Esophagus muscularis mucosa (tissue), 4 donors: ENCODE measurements around the gene UBE2S. TPM values are rescaled to one million over a fixed set of nuclear protein-coding genes. Genes with fewer than 3 reads are reported as not detected.

Experiments
- DNase-seq: peaks from one replicate; pipeline ENCODE4 v3.0.0-alpha.2; 2017; ENCODE audit errors: extremely low spot score
- H3K27ac ChIP-seq, 4 donors: fragments of 200-600 bp; sonication (generic); replicated peaks in 1 of 4; 1 replicate in 3 of 4; 2 replicates in 1 of 4; pipeline ENCODE4 v1.5.1; 2016 to 2019; ENCODE audit warnings: mild to moderate bottlenecking in 1 of 4
- H3K27me3 ChIP-seq, 4 donors: fragments of 200-600 bp; sonication (generic); one replicate each; pipeline versions ENCODE4 v1.5.1 to v1.6.0; 2016 to 2019
- H3K36me3 ChIP-seq, 4 donors: fragments of 200-600 bp; sonication (generic); one replicate each; pipeline ENCODE4 v1.5.1; 2016 to 2019
- H3K4me1 ChIP-seq, 4 donors: fragments of 200-600 bp; sonication (generic); one replicate each; pipeline ENCODE4 v1.5.1; 2016 to 2019
- H3K4me3 ChIP-seq, 4 donors: fragments of 200-600 bp; sonication (generic); 1 replicate in 2 of 4; 2 replicates in 2 of 4; pipeline ENCODE4 v1.5.1; 2016 to 2019; ENCODE audit warnings: mild to moderate bottlenecking in 4 of 4, moderate library complexity in 1 of 4
- H3K9me3 ChIP-seq, 4 donors: fragments of 200-600 bp; sonication (generic); 1 replicate in 3 of 4; 2 replicates in 1 of 4; pipeline ENCODE4 v1.5.1; 2016 to 2019
- EP300 ChIP-seq: sonication (generic); formaldehyde crosslinking; IDR thresholded peaks from one replicate; pipeline ENCODE4 v1.6.1; 2017; ENCODE audit warnings: antibody characterized with exemption
- POLR2A ChIP-seq: fragments of 450-650 bp; IDR thresholded peaks from one replicate; pipeline ENCODE4 v1.6.1; 2017; ENCODE audit warnings: antibody characterized with exemption, moderate library complexity, mild to moderate bottlenecking, low read depth
- POLR2AphosphoS5 ChIP-seq, 2 donors: sonication (generic); formaldehyde crosslinking; IDR thresholded peaks; one replicate each; pipeline ENCODE4 v1.6.1; 2017; ENCODE audit warnings: antibody characterized with exemption in 2 of 2
- WGBS: methylation state at CpG from one replicate; pipeline ENCODE4 v1.1.5; 2018; 5-methylcytosine and 5-hydroxymethylcytosine counted together
- intact Hi-C: fragments of 100-400 bp; cut with DNase I; formaldehyde crosslinking; loops from one replicate; pipeline ENCODE4 v1.15.1; 2023
- total RNA-seq, 4 donors: library from RNA; depleted of rRNA; stranded (reverse); fragments of >200 nt; gene quantifications; one replicate each; pipeline versions ENCODE4 v1.1.0 to v1.2.1, GENCODE V29; 2016
- TF ChIP-seq, protein P1 (sequence below), 3 experiments: fragments of 200-600 bp in 2 of 3; fragments of 450-650 bp in 1 of 3; sonication (generic) in 2 of 3; IDR thresholded peaks; one replicate each; pipeline ENCODE4 v1.5.1; 2017 to 2019; ENCODE audit warnings: antibody characterized with exemption in 3 of 3, mild to moderate bottlenecking in 2 of 3, moderate library complexity in 1 of 3

UBE2S gene
- total RNA-seq, 4 donors from 2014 or later, result 9.1 to 37.9 (median 22.0) TPM

DNA sequence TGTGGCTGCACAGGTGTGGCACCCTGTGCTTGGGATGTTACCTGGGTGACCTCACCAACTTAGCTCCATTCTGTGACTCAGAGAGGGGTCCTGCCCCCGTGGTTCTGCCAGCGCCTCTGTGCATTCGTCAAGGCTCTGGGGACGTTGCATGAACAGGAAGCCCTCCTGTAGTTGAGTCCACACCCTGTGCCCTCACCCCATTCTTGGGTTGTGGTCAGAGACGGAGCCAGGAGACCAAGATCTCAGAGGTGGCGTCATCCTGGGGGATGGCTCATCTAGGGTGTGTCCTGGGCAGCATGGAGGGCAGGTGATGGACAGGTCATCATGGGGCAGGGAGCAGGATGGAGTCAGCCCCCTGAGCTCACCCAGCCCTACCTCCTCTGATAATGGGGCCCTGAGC, 55.5 kb downstream of the UBE2S start:
- 76% methylated on average over 6 of the region's 6 CpGs for WGBS
- Histone ChIP-seq H3K27ac (no peak overlapping the region), H3K4me1 (peaks cover 18 to 28% (median 20%) of the 10 kb centered on the region in 4 donors), H3K36me3 (peaks cover 0 to 10% (median 7%) of the 10 kb centered on the region in 4 donors), H3K27me3 (peaks cover 11 to 79% (median 46%) of the 10 kb centered on the region in 4 donors), H3K9me3 (no peaks in the 10 kb centered on the region), H3K4me3 (no peak overlapping the region)
- intact Hi-C loops, result no loop called here
- no peak for DNase-seq
- TF ChIP-seq, protein P1, sequence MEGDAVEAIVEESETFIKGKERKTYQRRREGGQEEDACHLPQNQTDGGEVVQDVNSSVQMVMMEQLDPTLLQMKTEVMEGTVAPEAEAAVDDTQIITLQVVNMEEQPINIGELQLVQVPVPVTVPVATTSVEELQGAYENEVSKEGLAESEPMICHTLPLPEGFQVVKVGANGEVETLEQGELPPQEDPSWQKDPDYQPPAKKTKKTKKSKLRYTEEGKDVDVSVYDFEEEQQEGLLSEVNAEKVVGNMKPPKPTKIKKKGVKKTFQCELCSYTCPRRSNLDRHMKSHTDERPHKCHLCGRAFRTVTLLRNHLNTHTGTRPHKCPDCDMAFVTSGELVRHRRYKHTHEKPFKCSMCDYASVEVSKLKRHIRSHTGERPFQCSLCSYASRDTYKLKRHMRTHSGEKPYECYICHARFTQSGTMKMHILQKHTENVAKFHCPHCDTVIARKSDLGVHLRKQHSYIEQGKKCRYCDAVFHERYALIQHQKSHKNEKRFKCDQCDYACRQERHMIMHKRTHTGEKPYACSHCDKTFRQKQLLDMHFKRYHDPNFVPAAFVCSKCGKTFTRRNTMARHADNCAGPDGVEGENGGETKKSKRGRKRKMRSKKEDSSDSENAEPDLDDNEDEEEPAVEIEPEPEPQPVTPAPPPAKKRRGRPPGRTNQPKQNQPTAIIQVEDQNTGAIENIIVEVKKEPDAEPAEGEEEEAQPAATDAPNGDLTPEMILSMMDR (IDR thresholded peaks at IDR 0.05), result no peak
- TF ChIP-seq EP300 (no peak), POLR2AphosphoS5 (IDR thresholded peaks at IDR 0.05) (no peak), POLR2A (no peak)

DNA sequence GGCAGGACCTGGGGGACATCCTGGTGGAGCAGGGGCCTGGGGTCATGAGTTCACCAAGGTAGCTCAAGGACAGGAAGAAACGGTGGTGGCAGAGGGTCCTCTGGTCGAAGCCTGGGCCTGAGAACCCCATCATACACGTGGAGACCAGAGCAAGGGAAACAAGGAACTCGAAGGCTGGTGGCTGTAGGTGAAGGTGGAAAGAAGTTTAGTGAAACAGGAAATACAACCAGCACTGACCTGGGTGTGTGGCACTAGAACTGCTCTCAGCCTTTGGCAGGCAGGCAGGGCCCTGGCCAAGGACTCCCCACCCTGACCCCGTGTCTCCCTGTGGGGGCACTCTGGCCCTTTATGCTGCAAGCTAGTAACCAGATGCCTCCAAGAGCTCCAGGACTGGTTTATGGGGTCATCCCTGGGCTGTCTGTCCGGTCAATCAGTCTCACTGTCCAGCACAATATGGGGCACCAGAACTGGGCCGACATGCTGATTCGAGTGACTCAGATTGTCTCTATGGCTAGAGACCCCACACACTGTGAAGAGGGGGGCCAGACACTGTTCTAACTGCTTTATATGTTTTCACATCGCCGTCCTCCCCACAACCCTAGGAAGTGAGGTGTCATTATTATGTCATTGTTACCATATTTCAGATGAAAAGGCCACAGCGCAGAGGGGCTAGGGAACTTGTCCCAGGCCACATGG, 56.8 kb downstream of the UBE2S start:
- no peaks in the 10 kb centered on the region for H3K9me3 ChIP-seq
- 91% methylated on average over 11 of the region's 11 CpGs for WGBS
- no peak for TF ChIP-seq EP300
- TF ChIP-seq POLR2A, result no peak
- TF ChIP-seq POLR2AphosphoS5 (IDR thresholded peaks at IDR 0.05), result no peak
- TF ChIP-seq, protein P1 (IDR thresholded peaks at IDR 0.05), result no peak
- H3K27ac ChIP-seq, result no peak overlapping the region
- no peak for DNase-seq
- peaks cover 0 to 23% (median 15%) of the 10 kb centered on the region in 4 donors for H3K36me3 ChIP-seq
- intact Hi-C loops, result no loop called here
- H3K4me3 ChIP-seq, result no peak overlapping the region
- H3K4me1 ChIP-seq, result peaks cover 22 to 36% (median 25%) of the 10 kb centered on the region in 4 donors
- H3K27me3 ChIP-seq, result peaks cover 11 to 68% (median 46%) of the 10 kb centered on the region in 4 donors

Other genes with a start within 250 kb of the UBE2S start
- gene DNAAF3, start 241.2 kb downstream of the UBE2S start, total RNA-seq, result under 1 TPM in 1 of 4 donors, not detected in 3; 0.83 TPM
- gene SYT5, start 227.5 kb downstream of the UBE2S start, total RNA-seq, result 1 to 10 TPM in 2 of 4 donors, under 1 TPM in 1, not detected in 1; 0.80 to 2.1 (median 1.7) TPM
- 1 to 10 TPM in 2 of 4 donors, under 1 TPM in 2; 0.42 to 2.7 (median 1.4) TPM for gene PTPRH, start 198.3 kb downstream of the UBE2S start, total RNA-seq
- gene TMEM86B, start 179.0 kb downstream of the UBE2S start, total RNA-seq, result 1 to 10 TPM; 1.7 to 2.8 (median 2.4) TPM
- gene PPP6R1, start 148.8 kb downstream of the UBE2S start, total RNA-seq, result 10 to 100 TPM; 37.4 to 75.5 (median 45.6) TPM
- gene HSPBP1, start 127.7 kb downstream of the UBE2S start, total RNA-seq, result 10 to 100 TPM; 28.5 to 44.0 (median 32.2) TPM
- 10 to 100 TPM in 1 of 4 donors, 1 to 10 TPM in 3; 3.3 to 16.9 (median 6.7) TPM for gene BRSK1, start 123.8 kb downstream of the UBE2S start, total RNA-seq
- gene TMEM150B, start 82.4 kb downstream of the UBE2S start, total RNA-seq, result 1 to 10 TPM in 3 of 4 donors, under 1 TPM in 1; 0.83 to 5.2 (median 2.7) TPM
- 1 to 10 TPM; 5.0 to 8.7 (median 8.1) TPM for gene KMT5C, start 67.9 kb downstream of the UBE2S start, total RNA-seq
- gene COX6B2, start 53.1 kb downstream of the UBE2S start, total RNA-seq, result under 1 TPM in 1 of 4 donors, not detected in 3; 0.19 TPM
- gene GARIN5B, start 44.5 kb downstream of the UBE2S start, total RNA-seq, result not detected
- gene IL11, start 37.3 kb downstream of the UBE2S start, total RNA-seq, result under 1 TPM in 2 of 4 donors, not detected in 2; 0.33 to 0.34 TPM
- not detected for gene TMEM190, start 31.0 kb downstream of the UBE2S start, total RNA-seq
- 1 to 10 TPM in 2 of 4 donors, under 1 TPM in 2; 0.83 to 7.5 (median 1.00) TPM for gene TMEM238, start 23.5 kb downstream of the UBE2S start, total RNA-seq
- gene RPL28, start 21.9 kb downstream of the UBE2S start, total RNA-seq, result 100 to 1,000 TPM; 263 to 419 (median 369) TPM
- gene SHISA7, start 35.5 kb upstream of the UBE2S start, total RNA-seq, result under 1 TPM in 2 of 4 donors, not detected in 2; under 0.01 to 0.13 TPM
- 100 to 1,000 TPM in 1 of 4 donors, 10 to 100 TPM in 3; 66.8 to 104 (median 77.7) TPM for gene ISOC2, start 53.9 kb upstream of the UBE2S start, total RNA-seq
- not detected for gene C19orf85, start 57.0 kb upstream of the UBE2S start, total RNA-seq
- gene ZNF628, start 68.8 kb upstream of the UBE2S start, total RNA-seq, result 10 to 100 TPM in 3 of 4 donors, 1 to 10 TPM in 1; 5.1 to 16.6 (median 11.9) TPM
- 10 to 100 TPM in 3 of 4 donors, 1 to 10 TPM in 1; 5.8 to 14.2 (median 10.2) TPM for gene NAT14, start 77.4 kb upstream of the UBE2S start, total RNA-seq
- 10 to 100 TPM in 3 of 4 donors, 1 to 10 TPM in 1; 9.5 to 41.2 (median 14.6) TPM for gene SSC5D, start 80.6 kb upstream of the UBE2S start, total RNA-seq
- not detected for gene SBK2, start 129.3 kb upstream of the UBE2S start, total RNA-seq
- 1 to 10 TPM in 2 of 4 donors, under 1 TPM in 1, not detected in 1; 0.83 to 1.5 (median 1.5) TPM for gene SBK3, start 137.8 kb upstream of the UBE2S start, total RNA-seq
- 10 to 100 TPM in 1 of 4 donors, 1 to 10 TPM in 3; 4.2 to 11.1 (median 8.1) TPM for gene ZNF579, start 173.1 kb upstream of the UBE2S start, total RNA-seq
- 10 to 100 TPM in 2 of 4 donors, 1 to 10 TPM in 2; 8.3 to 17.3 (median 11.4) TPM for gene FIZ1, start 191.7 kb upstream of the UBE2S start, total RNA-seq
- gene ZNF524, start 192.5 kb upstream of the UBE2S start, total RNA-seq, result 10 to 100 TPM; 20.5 to 36.2 (median 27.9) TPM
- gene ZNF865, start 197.9 kb upstream of the UBE2S start, total RNA-seq, result 10 to 100 TPM in 2 of 4 donors, 1 to 10 TPM in 2; 7.5 to 15.4 (median 10.2) TPM
- 1 to 10 TPM; 2.5 to 6.3 (median 4.0) TPM for gene ZNF784, start 216.8 kb upstream of the UBE2S start, total RNA-seq
- 10 to 100 TPM; 38.3 to 66.8 (median 43.1) TPM for gene ZNF580, start 233.2 kb upstream of the UBE2S start, total RNA-seq
- gene ZNF581, start 235.9 kb upstream of the UBE2S start, total RNA-seq, result 10 to 100 TPM; 13.3 to 26.6 (median 18.2) TPM
- gene CCDC106, start 240.4 kb upstream of the UBE2S start, total RNA-seq, result 10 to 100 TPM in 3 of 4 donors, 1 to 10 TPM in 1; 9.4 to 22.0 (median 19.2) TPM
- gene U2AF2, start 247.2 kb upstream of the UBE2S start, total RNA-seq, result 100 to 1,000 TPM in 2 of 4 donors, 10 to 100 TPM in 2; 80.4 to 122 (median 104) TPM